HG02885 (cell line): ENCODE data around the gene CCHCR1.
"Not testable (repeated sequence)": the region's sequence is repeated elsewhere in the genome, so short reads cannot be mapped to it uniquely, and the experiment has no call there.

Experiments used
- ATAC-seq: cut with Tn5 transposase; IDR thresholded peaks from one replicate; pipeline ENCODE4 v1.9.1; 2021; ENCODE audit warnings: mild to moderate bottlenecking; ENCODE audit not compliant: unreplicated experiment, poor library complexity

CCHCR1 gene

DNA sequence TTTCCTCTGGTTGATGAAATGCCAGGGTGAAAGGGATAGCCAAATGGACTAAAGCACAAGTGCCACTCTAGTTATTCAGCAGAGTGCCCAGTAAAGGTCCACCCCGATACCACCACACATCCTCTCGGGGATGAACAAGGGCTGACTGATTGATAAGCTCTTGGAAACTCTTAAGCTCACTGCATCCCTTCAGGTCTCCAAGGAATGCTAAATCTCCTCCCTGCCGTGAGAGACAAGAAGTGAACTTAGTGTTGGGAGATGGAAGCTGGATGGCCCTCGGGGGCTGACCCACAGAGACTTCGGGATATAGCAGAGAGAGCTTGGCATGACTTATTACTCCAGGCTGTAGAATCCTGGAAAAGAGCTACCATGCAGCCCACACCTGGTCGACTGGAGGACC lies 26.3 kb upstream of the CCHCR1 start:
- ATAC-seq, result not testable (repeated sequence)

DNA sequence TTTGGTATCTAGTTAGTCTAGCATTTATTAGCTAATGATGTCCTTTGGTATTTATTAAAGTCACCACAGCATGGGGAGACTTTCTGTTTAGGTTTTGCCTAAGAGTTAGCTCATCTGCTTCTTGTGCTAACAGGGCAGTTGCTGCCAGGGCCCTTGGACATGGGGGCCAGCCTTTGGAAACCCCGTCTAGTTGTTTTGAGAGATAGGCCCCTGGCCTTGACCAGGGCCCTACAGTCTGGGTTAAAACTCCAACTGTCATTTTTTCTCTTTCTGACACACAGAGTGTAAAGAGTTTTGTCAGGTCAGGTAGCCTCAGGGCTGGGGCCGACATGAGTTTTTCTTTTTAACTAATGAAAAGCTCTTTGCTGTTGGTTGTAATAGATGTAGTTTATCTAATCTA lies 25.7 kb upstream of the CCHCR1 start:
- ATAC-seq, result not testable (repeated sequence)

DNA sequence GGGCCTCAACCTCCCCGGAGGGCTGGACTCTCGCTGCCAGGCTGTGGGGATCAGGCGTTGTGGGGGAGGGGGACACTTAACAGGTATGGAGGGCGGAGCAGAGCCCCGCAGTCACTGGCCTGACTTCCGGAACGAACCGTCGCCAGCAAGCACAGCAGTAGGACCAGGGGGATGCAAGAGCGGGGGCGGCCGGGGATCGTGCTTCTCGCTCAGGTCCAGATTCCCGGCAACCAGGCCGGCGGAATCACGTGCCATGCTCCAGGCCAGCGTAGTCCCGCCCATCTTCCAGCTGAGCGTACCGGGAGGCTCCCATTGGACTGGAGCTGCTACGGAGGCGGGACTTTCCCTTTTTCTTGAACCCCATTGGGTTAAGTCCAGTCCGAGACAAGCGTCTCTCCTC lies 22.9 kb upstream of the CCHCR1 start:
- ATAC-seq, result peak; percentile 89

DNA sequence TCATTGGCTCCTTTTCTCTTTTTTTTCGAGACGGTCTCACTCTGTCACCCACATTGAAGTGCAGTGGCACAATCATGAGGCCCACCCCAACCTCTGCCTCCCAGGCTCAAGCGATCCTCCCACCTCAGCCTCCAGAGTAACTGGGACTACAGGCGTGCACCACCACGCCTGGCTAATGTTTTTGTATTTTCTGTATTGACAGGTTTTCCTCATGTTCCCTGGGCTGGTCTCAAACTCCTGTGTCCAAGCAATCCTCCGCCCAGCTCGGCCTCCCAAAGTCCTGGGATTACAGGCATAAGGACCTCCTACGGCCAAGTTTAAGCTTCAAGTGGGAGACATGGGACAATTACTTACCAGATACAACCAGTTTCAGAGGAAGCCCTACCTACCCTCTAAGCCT lies 22.3 kb upstream of the CCHCR1 start:
- no peak for ATAC-seq

DNA sequence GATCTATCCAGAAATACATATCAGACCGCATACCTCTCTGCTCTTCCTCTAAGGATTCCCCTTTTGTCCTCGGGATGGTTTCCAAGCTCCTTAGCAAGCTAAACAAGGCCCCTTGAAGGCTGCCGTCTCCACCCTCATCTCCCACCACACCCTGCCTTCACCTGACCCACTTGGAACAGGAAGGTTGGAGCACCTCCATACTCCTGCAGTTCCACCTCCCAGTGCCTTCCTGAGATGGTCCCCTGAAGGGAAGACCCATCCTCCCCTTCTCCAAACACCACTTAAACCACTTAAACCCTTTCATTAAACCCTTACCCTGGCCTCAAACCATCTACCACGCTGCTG lies 21.4 kb upstream of the CCHCR1 start:
- no peak for ATAC-seq

GRCh38 chr6:31178143-31179041 lies 20.8 kb upstream of the CCHCR1 start:
- no peak for ATAC-seq

- ATAC-seq, result no peak
Observed at GRCh38 chr6:31175971-31176370, 18.4 kb upstream of the CCHCR1 start.

GRCh38 chr6:31174378-31174777 lies 16.8 kb upstream of the CCHCR1 start:
- ATAC-seq, result no peak

DNA sequence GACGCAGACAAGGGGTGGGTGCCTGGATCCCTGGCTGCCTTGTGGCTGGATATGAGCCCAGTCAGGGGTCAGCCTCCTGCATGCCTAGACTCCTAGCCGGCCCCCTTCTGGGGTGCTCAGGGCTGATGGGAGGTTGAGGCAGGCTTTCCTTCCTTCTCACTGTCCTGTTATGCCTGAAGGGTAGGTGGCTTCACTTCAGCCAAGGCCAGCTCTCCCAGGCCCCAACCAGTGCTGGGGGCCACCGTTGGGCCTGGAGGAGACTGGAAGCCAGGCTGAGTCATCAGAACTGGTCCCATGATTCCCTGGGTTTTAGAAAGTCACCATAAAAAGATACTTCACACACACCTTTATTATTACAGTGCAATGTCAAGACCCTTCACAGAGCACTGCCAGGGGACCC lies 15.8 kb upstream of the CCHCR1 start:
- ATAC-seq, result no peak

GRCh38 chr6:31172973-31173384 lies 15.4 kb upstream of the CCHCR1 start:
- no peak for ATAC-seq

GRCh38 chr6:31171931-31172905 lies 14.6 kb upstream of the CCHCR1 start:
- no peak for ATAC-seq

DNA sequence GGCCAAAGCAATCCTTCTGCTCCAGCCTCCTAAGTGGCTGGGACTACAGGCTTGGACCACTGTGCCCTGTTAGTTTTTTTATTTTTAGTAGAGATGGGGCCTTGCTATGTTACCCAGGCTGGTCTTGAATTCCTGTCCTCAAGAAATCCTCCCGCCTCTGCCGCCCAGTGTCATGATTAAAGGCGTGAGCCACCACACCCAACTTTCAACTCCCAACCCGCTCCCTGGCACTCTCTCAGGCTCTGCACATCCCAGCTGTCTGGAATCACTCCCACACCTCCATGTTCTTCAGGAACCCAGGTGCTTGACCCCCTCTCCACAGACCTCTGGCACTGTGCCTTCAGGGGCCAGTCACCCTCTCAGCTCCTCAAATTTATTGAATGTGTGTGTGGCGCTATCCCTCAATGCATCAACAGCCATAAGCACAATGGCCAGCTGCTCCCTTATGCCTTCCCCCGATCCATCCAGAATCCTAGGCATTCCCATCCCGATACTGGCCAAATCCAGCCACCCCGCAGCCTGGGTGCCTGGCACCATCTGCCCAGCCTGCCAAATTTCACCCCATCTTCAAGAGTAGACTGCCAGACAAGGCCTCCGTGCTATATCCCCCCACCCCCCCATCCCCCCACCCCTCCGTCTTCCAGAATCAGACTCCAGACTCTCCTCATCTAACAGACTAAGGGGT lies 13.5 kb upstream of the CCHCR1 start:
- ATAC-seq, result no peak

- ATAC-seq, result no peak
Observed at GRCh38 chr6:31170600-31170881, 12.9 kb upstream of the CCHCR1 start, which contains the start of gene POU5F1. TSS of gene POU5F1 (minus strand) at chr6:31170682. CDS start at chr6:31170620, 62 bp downstream.

- not testable (repeated sequence) for ATAC-seq
Observed at GRCh38 chr6:31169858-31170599, 12.4 kb upstream of the CCHCR1 start.

- ATAC-seq, result no peak
Observed at GRCh38 chr6:31169123-31169857, 11.7 kb upstream of the CCHCR1 start.

GRCh38 chr6:31168606-31169005 lies 11.0 kb upstream of the CCHCR1 start:
- no peak for ATAC-seq

DNA sequence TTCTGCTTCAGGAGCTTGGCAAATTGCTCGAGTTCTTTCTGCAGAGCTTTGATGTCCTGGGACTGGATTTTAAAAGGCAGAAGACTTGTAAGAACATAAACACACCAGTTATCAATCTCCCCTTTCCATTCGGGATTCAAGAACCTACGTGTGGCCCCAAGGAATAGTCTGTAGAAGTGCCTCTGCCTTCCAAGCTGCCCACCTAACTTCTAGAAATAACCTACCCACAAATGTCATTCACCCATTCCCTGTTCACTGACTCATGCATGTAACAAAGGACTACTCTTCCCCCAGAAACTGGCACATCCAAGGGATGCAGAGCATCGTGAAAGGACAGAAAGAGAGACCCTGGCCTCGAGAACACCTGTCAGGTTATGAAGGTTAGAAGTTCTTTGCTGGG lies 8.4 kb upstream of the CCHCR1 start:
- ATAC-seq, result no peak

GRCh38 chr6:31165064-31165832 lies 7.6 kb upstream of the CCHCR1 start:
- ATAC-seq, result peak; percentile 85
